ENCODE data around the gene ANK3.
A peak's percentile ranks its signal among the peaks of the same experiment; 100 is the strongest.

Gene ANK3

GRCh38 chr10:60236869-60237524 is 152.7 kb downstream of the ANK3 start:
- no peak for DNase-seq
- H3K4me3 ChIP-seq (ENCODE audit: low read depth, low read length) = no peak overlapping the region
- H3K27ac ChIP-seq = no peak overlapping the region
- H3K27me3 ChIP-seq (ENCODE audit: insufficient read depth, low read depth, severe bottlenecking) = no peaks in the 10 kb centered on the region
- H3K9me3 ChIP-seq (ENCODE audit: severe bottlenecking) = no peaks in the 10 kb centered on the region
- no peaks in the 10 kb centered on the region for H3K36me3 ChIP-seq
- TF ChIP-seq CTCF (IDR thresholded peaks at IDR 0.05; ENCODE audit: low read depth, low read length) = no peak

GRCh38 chr10:60235001-60235400 is 154.7 kb downstream of the ANK3 start:
- DNase-seq = no peak
- Histone ChIP-seq H3K9me3 (ENCODE audit: severe bottlenecking) (no peaks in the 10 kb centered on the region), H3K27ac (no peak overlapping the region), H3K27me3 (ENCODE audit: insufficient read depth, low read depth, severe bottlenecking) (no peaks in the 10 kb centered on the region), H3K4me3 (ENCODE audit: low read depth, low read length) (no peak overlapping the region), H3K36me3 (no peaks in the 10 kb centered on the region)
- no peak for TF ChIP-seq CTCF (IDR thresholded peaks at IDR 0.05; ENCODE audit: low read depth, low read length)

- H3K9me3 ChIP-seq (ENCODE audit: severe bottlenecking) = no peaks in the 10 kb centered on the region
- TF ChIP-seq CTCF (IDR thresholded peaks at IDR 0.05; ENCODE audit: low read depth, low read length) = no peak
- no peaks in the 10 kb centered on the region for H3K36me3 ChIP-seq
- H3K27ac ChIP-seq = no peak overlapping the region
- no peak for DNase-seq
- no peak overlapping the region for H3K4me3 ChIP-seq (ENCODE audit: low read depth, low read length)
- no peaks in the 10 kb centered on the region for H3K27me3 ChIP-seq (ENCODE audit: insufficient read depth, low read depth, severe bottlenecking)
Measured at GRCh38 chr10:60234551-60234950, 155.1 kb downstream of the ANK3 start.

- Histone ChIP-seq H3K9me3 (ENCODE audit: severe bottlenecking) (no peaks in the 10 kb centered on the region), H3K27me3 (ENCODE audit: insufficient read depth, low read depth, severe bottlenecking) (no peaks in the 10 kb centered on the region), H3K4me3 (ENCODE audit: low read depth, low read length) (no peak overlapping the region), H3K36me3 (no peaks in the 10 kb centered on the region), H3K27ac (no peak overlapping the region)
- TF ChIP-seq CTCF (IDR thresholded peaks at IDR 0.05; ENCODE audit: low read depth, low read length) = no peak
- no peak for DNase-seq
Measured at GRCh38 chr10:60230892-60231291, 158.8 kb downstream of the ANK3 start.

- peak; percentile 30 for DNase-seq
- no peaks in the 10 kb centered on the region for H3K9me3 ChIP-seq (ENCODE audit: severe bottlenecking)
- no peak overlapping the region for H3K4me3 ChIP-seq (ENCODE audit: low read depth, low read length)
- no peak overlapping the region for H3K27ac ChIP-seq
- H3K27me3 ChIP-seq (ENCODE audit: insufficient read depth, low read depth, severe bottlenecking) = no peaks in the 10 kb centered on the region
- no peaks in the 10 kb centered on the region for H3K36me3 ChIP-seq
- no peak for TF ChIP-seq CTCF (IDR thresholded peaks at IDR 0.05; ENCODE audit: low read depth, low read length)
Measured at GRCh38 chr10:60224066-60224705, 165.5 kb downstream of the ANK3 start.

GRCh38 chr10:60222047-60222446 is 167.6 kb downstream of the ANK3 start:
- TF ChIP-seq CTCF (IDR thresholded peaks at IDR 0.05; ENCODE audit: low read depth, low read length) = no peak
- Histone ChIP-seq H3K4me3 (ENCODE audit: low read depth, low read length) (no peak overlapping the region), H3K27ac (no peak overlapping the region), H3K27me3 (ENCODE audit: insufficient read depth, low read depth, severe bottlenecking) (no peaks in the 10 kb centered on the region), H3K9me3 (ENCODE audit: severe bottlenecking) (no peaks in the 10 kb centered on the region), H3K36me3 (no peaks in the 10 kb centered on the region)
- no peak for DNase-seq

Data from WERI-Rb-1 (cell line).